ENCODE data around the gene PROZ. TPM values are rescaled to one million over a fixed set of nuclear protein-coding genes. Genes with fewer than 3 reads are reported as not detected.
A peak's percentile ranks its signal among the peaks of the same experiment; 100 is the strongest.

Gene PROZ
- total and polyA plus RNA-seq, 9 of the 15 experiments (the other 6 are each of a cell fraction or from before 2014, with no cell fraction given) = not detected

GRCh38 chr13:113209759-113210421 lies 51.4 kb downstream of the PROZ start (continued):
- TF ChIP-seq ZNF592 (IDR thresholded peaks at IDR 0.05) (peak; percentile 65; the same call in 1 of the 2 replicates), TFE3 (CRISPR knock-in tag; IDR thresholded peaks at IDR 0.05) (peak; percentile 74), ATF3 (IDR thresholded peaks at IDR 0.05) (no peak), ATF3 (CRISPR knock-in tag; conservative IDR thresholded peaks at IDR 0.05) (no peak), ZNF140 (CRISPR knock-in tag; IDR thresholded peaks at IDR 0.05) (no peak), FOXK2 (conservative IDR thresholded peaks at IDR 0.05 in 1 of 2, IDR thresholded peaks at IDR 0.05 in 1 of 2; ENCODE audit: low read depth in 2 of 2) (0 out of 4 replicates have a peak, but pooled peaks of 1 of the 2 experiments have one; percentile 21), MNT (conservative IDR thresholded peaks at IDR 0.05) (peak; percentile 73 to 89), YY1 (IDR thresholded peaks at IDR 0.05; ENCODE audit: borderline replicate concordance in 1 of 3, control insufficient read depth in 1 of 3, extremely low read depth in 1 of 3, insufficient read depth in 3 of 3, insufficient read length in 1 of 3, insufficient replicate concordance in 2 of 3, low read depth in 1 of 3, low read length in 2 of 3) (peak in 1 of 3 experiments; percentile 42), U2AF1 (optimal IDR thresholded peaks at IDR 0.05; ENCODE audit: low read depth, low read length) (peak; percentile 26), MAX (CRISPR knock-in tag; IDR thresholded peaks at IDR 0.05) (peak; percentile 87), XRCC5 (IDR thresholded peaks at IDR 0.05; ENCODE audit: low read depth, low read length) (no peak), HDAC8 (tag; IDR thresholded peaks at IDR 0.05) (0 out of 2 replicates have a peak, but pooled peaks have one; percentile 39), RBBP5 (IDR thresholded peaks at IDR 0.05; ENCODE audit: borderline replicate concordance, insufficient read depth, low read length, poor library complexity, severe bottlenecking) (peak; percentile 87)

All from K562 (cell line).